GM18498 (cell line): ENCODE results near the gene GNPNAT1.
"Not testable (repeated sequence)": the region's sequence is repeated elsewhere in the genome, so short reads cannot be mapped to it uniquely, and the experiment has no call there.

Source experiments
- ATAC-seq: cut with Tn5 transposase; IDR thresholded peaks from one replicate; pipeline ENCODE4 v1.9.1; 2021; ENCODE audit warnings: mild to moderate bottlenecking, moderate library complexity; ENCODE audit not compliant: unreplicated experiment

GNPNAT1 gene

DNA sequence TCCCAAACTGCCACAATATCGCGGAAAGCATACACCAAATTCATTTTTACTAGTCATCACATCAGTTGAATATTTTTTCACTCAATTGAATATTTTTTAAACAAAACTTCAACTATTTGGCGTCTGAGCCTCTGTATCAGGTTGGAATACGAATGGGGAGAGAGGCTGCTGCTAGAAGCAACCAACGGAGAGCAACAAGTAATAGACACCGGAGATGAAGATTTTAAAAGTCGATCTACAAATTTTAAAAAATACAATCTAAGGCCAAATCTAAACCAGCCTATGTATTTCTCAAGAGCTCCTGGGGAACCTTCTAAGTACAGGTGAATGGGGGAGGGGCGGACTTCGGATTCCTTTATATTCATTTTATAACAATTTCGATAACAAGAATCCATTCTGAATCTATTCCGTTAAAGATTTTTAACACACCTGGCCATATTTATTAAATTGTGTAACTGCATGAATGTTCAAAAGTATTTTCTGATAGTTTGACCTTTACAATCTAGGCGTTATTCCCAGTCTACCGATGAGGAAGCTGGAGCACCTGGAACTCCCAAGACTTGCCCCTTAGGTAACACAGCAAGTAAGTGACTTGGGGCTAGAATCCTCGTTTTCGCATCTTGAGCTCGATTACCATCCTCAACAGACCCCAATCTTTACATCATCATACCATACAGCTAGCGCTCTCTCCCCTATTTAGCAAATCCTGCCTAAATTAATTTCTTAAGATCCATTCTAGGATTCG is 1.2 kb downstream of the GNPNAT1 start:
- no peak for ATAC-seq

- no peak for ATAC-seq
Measured at GRCh38 chr14:52789118-52789517, 2.3 kb downstream of the GNPNAT1 start.

DNA sequence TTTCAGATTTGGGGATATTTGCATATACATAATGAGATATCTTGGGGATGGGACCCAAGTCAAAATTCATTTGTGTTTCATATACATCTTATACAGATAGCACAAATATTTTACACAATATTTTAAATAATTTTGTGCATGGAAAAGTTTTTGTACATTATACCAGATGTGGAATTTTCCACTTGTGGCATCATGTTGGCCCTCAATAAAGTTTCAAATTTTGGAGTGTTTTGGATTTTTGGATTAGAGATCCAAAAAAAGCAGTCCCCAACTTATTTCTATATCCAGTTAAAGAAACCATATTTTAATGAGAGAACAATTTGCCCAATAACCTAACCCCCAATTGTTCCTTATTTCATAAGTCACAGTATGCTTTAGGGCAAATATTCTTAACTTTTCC is 4.5 kb downstream of the GNPNAT1 start:
- ATAC-seq, result no peak

- ATAC-seq, result no peak
Measured at GRCh38 chr14:52783206-52783605, 8.2 kb downstream of the GNPNAT1 start.

DNA sequence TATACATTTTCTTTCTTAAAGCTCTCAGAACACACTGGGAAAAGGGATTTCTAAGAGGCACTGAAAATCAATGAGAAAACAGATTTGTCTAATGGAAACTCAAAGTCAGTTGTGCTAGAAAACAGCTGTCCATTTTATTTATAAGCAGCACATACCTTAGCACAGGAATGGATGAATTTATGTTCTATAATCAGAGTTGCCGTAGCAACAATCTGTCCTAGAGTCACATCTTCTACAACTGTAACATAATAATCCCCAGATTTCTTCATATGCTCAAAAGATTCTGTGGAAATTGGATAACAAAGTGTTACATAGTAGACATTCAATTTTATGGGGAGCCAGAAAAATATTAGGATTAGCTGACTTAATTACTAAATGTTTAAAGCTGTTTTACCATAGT is 9.8 kb downstream of the GNPNAT1 start:
- ATAC-seq, result no peak

DNA sequence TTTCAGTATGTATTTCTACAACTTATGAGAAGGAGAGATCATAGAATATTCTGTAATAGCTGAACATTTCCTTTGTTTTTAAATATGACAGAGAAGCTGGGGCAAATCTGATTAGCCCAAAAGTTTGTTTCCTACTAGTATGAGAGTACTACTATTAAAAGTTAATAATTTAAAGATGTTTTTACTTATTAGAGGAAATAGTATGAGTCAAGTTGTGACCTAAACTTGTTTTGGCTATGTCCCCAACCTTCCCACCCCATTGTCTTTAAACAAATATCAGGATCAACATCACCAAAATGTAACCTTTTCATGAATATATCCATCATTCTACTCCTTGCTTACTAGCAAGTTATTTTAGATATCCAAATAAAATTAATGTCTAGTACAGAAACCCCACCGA is 10.5 kb downstream of the GNPNAT1 start:
- ATAC-seq, result no peak

DNA sequence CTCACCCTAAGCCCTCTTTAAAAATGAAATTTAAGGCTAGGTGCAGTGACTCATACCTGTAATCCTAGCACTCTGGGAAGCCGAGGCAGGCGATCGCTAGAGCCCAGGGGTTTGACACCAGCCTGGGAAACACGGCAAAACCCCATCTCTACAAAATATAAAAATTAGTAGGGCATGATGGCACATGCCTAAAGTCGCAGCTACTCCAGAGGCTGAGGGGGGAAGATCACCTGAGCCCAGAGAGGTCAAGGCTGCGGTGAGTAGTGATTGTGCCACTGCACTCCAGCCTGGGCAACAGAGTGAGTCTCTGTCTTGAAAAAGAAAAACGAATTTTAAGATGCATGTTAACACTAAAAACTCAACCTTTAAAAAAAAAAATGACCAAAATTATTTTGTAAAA is 12.7 kb downstream of the GNPNAT1 start:
- ATAC-seq, result no peak

- no peak for ATAC-seq
Measured at GRCh38 chr14:52776816-52777215, 14.6 kb downstream of the GNPNAT1 start.

GRCh38 chr14:52769887-52770286 is 21.5 kb downstream of the GNPNAT1 start:
- no peak for ATAC-seq

DNA sequence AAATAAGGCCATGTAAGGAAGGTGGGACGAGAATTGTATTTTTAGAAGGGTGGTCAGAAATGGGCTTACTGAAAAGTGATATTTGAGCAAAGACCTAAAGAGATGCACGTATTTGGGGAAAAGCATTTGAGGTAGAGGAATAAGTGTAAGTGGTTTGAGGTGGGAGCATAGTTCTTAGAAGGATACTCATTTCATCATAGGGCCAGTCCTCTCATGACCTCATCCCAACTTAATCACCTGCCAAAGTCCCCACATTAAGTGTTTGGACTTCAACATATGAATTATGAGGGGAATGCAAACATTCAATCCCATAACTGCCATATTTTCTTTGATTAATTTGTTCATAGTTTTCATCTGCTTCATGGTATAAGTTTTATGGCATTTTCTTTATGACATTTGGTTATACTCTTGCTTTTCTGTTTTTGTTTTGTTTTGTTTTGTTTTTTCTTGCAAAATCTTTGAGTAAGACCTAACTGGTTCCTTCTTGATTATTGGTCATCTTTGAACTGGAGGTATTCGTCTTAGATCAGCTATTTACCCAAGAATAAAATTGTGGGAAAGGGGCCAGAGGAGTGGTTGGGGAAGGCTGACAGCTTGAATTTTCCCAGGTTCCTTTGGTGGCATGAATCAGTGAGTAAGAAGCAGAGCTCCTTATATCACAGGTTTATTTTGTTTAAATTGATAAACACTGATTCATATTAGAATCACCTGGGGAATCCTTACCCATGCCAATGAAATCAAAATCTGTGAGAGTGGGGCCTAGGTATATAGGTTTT is 24.2 kb downstream of the GNPNAT1 start:
- no peak for ATAC-seq

- not testable (repeated sequence) for ATAC-seq
Measured at GRCh38 chr14:52762923-52763322, 28.5 kb downstream of the GNPNAT1 start.

GRCh38 chr14:52759145-52759544 is 32.3 kb downstream of the GNPNAT1 start:
- ATAC-seq, result no peak

DNA sequence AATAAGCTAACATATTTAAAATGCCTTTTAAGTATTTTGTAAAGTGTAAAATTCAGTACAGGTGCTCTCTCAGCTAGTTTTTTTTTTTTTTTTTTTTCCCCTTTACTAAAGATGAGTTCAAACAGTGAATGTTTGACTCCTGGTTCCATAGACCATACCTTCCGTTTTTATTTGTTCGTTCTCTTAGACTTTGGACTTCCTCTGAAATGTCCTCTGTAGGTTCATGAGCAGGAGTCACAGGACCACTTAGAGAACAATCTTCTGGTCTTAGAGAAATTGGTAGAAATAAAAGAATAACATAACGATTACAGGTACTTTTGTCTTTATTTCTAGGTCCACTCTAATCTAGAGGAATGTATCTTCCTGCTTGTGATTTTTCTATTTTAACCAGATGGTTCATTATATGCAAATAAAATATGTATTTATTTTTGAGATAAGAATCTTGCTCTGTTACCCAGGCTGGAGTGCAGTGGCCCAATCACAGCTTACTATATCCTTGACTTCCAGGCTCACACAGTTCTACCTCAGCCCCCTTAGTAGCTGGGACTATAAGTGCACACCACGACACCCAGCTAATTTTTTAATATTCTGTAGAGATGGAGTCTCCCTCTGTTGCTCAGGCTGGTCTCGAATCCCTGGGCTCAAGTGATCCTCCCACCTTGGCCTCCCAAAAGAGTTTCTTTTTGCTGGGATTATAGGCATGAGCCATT is 35.6 kb downstream of the GNPNAT1 start:
- ATAC-seq, result no peak

DNA sequence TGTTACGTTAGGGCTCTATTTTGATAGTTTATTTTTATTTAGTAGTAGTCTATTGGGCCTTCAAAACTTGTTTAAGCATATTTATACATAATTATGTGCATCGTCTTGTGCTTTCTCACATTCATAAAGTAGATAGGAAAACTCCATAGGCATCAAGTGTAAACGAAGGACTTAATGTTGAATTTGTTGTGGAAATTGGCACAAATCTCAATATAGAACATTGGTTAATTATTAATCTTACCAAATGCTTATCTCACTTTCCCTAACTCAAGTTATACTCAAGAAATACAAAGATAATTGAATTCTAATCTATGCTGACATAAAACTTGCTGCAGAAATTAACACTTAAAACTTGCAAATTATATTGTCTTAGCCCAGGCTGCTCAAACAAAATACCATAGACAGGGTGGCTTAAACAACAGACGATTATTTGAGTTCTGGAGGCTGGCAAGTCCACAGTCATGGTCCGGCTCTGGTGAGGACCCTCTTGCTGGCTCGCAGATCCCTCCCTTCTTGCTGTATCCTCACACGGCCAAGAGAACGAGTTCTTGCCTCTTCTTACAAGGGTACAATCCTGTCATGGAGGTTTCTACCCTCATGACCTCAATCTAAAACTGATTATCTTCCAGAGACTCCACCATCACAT is 42.6 kb downstream of the GNPNAT1 start:
- ATAC-seq, result no peak

GRCh38 chr14:52741865-52742264 is 49.5 kb downstream of the GNPNAT1 start:
- ATAC-seq, result peak; percentile 21

- ATAC-seq, result no peak
Measured at GRCh38 chr14:52740751-52741150, 50.7 kb downstream of the GNPNAT1 start.

- ATAC-seq, result no peak
Measured at GRCh38 chr14:52738409-52738808, 53.0 kb downstream of the GNPNAT1 start.

GRCh38 chr14:52735921-52736489 is 55.4 kb downstream of the GNPNAT1 start:
- ATAC-seq, result no peak

DNA sequence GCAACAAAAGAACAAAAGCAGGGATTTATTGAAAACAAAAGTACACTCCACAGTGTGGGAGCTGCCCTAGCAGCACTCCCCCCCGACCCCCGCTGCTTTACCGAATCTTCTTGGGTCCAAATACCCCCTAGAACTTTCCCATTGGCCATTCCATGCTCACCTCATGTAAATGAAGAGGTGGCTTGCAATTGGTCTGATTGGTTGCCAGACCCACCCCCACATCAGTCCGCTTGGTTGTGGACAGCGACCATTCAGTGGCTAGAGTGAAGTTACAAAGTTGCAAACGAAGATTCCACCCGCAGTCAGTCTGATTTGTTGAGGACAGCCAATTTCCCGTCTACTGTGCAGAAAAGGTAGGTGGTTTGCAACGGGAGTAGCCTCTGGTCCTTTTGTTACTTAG is 57.6 kb downstream of the GNPNAT1 start:
- ATAC-seq, result no peak

DNA sequence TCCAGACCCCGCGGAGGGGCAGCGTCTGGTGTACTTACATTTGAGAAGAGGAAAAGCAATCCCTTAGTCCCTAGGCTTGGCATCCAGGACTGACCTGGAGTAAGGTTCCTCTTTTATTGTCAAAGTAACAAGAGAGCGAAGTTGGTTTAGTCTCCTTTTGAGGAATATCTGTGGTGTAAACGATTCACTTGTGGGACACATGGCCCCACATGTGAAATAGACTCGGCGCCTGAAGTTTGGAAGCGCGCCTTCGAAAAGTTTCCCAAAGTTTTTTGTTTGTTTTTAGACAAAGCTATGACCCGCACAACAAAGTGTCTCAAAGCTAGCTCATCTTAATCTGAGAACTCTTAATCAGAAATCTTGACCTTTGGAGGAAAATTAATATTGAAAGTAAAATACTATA is 60.7 kb downstream of the GNPNAT1 start:
- ATAC-seq, result no peak
